ENCODE measurements around the gene SSH2. TPM values are rescaled to one million over a fixed set of nuclear protein-coding genes. Genes with fewer than 3 reads are reported as not detected.

Gene SSH2
- total RNA-seq, 1 donor from 2014 or later = 21.9 TPM

DNA sequence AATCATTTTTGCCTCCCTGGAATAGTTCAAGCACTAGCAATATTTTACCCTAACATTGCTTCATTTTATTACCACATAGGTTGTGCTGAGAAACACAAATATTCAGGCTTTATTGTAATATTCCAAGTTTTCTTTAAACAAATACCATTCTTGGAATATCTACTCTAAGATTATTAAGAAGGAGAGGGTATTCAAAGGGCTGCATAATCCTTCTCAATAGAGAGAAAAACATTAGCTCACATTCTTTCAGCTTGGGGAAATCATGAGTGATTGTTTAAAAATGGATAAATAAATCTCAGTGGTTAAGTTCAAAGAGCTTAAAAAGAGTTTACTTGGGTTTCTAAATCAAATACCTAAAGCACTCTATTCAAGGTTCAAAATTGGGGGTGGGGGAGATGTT is 195.4 kb downstream of the SSH2 start:
- Mint-ChIP-seq H3K27ac (ENCODE audit: unreplicated experiment) (no peak overlapping the region), H3K36me3 (ENCODE audit: unreplicated experiment) (peaks cover 3% of the 10 kb centered on the region), H3K4me3 (ENCODE audit: unreplicated experiment) (no peak overlapping the region), H3K9me3 (ENCODE audit: unreplicated experiment) (no peaks in the 10 kb centered on the region), H3K27me3 (ENCODE audit: unreplicated experiment) (no peaks in the 10 kb centered on the region), H3K4me1 (ENCODE audit: unreplicated experiment) (peaks cover 13% of the 10 kb centered on the region)
- no peak for DNase-seq (ENCODE audit: extremely low spot score, unreplicated experiment)
- no peak for TF ChIP-seq CTCF (IDR thresholded peaks at IDR 0.05)

- peaks cover 13% of the 10 kb centered on the region for H3K4me1 Mint-ChIP-seq (ENCODE audit: unreplicated experiment)
- no peak overlapping the region for H3K4me3 Mint-ChIP-seq (ENCODE audit: unreplicated experiment)
- no peak overlapping the region for H3K27ac Mint-ChIP-seq (ENCODE audit: unreplicated experiment)
- TF ChIP-seq CTCF (IDR thresholded peaks at IDR 0.05) = no peak
- H3K27me3 Mint-ChIP-seq (ENCODE audit: unreplicated experiment) = no peaks in the 10 kb centered on the region
- H3K9me3 Mint-ChIP-seq (ENCODE audit: unreplicated experiment) = peaks cover 5% of the 10 kb centered on the region
- peaks cover 18% of the 10 kb centered on the region for H3K36me3 Mint-ChIP-seq (ENCODE audit: unreplicated experiment)
- no peak for DNase-seq (ENCODE audit: extremely low spot score, unreplicated experiment)
These were observed 196.9 kb downstream of the SSH2 start for GRCh38 chr17:29733166-29733565.

DNA sequence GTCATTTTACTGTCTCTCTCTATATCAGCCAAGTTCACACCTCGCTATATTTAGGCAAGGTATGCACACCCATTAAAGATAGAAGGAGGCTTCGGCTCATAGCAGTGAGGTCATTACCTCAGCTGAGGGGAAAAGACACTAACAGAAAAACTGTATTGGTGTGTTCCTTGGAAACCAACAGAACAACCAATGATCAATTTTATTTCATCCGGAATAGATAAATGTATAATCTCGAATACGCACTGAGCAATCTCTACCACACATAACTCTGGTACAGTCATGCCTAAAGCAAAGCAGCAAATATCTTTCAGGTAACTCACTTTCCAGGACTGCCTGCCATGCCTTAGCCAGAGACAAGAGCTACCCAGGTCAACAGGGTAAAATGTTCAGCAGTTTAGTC is 197.4 kb downstream of the SSH2 start:
- H3K36me3 Mint-ChIP-seq (ENCODE audit: unreplicated experiment) = peaks cover 20% of the 10 kb centered on the region
- TF ChIP-seq CTCF (IDR thresholded peaks at IDR 0.05) = no peak
- no peak overlapping the region for H3K4me3 Mint-ChIP-seq (ENCODE audit: unreplicated experiment)
- H3K27ac Mint-ChIP-seq (ENCODE audit: unreplicated experiment) = no peak overlapping the region
- H3K9me3 Mint-ChIP-seq (ENCODE audit: unreplicated experiment) = peaks cover 7% of the 10 kb centered on the region
- no peaks in the 10 kb centered on the region for H3K27me3 Mint-ChIP-seq (ENCODE audit: unreplicated experiment)
- H3K4me1 Mint-ChIP-seq (ENCODE audit: unreplicated experiment) = peaks cover 15% of the 10 kb centered on the region
- DNase-seq (ENCODE audit: extremely low spot score, unreplicated experiment) = no peak

DNA sequence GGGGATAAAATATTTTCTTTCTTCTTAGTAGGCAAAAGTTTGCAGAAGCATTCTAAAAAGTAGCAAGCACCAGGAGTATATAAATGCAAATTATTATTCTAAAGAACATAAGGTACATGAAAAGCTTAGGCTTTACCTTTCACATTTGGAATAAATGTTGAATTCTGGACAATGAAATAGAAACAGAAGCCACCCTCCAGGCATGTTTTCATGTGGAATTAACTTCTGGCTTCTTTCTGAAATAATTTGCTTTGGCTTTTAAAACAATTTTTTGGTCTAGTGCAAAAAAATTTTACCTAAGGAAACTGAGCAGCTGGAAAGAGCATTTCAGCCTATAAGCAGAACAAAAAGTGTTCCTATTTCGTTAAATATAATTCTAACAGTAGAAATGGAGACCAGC is 197.8 kb downstream of the SSH2 start:
- no peak for DNase-seq (ENCODE audit: extremely low spot score, unreplicated experiment)
- TF ChIP-seq CTCF (IDR thresholded peaks at IDR 0.05) = no peak
- Mint-ChIP-seq H3K9me3 (ENCODE audit: unreplicated experiment) (peaks cover 7% of the 10 kb centered on the region), H3K4me1 (ENCODE audit: unreplicated experiment) (peaks cover 19% of the 10 kb centered on the region), H3K27me3 (ENCODE audit: unreplicated experiment) (no peaks in the 10 kb centered on the region), H3K36me3 (ENCODE audit: unreplicated experiment) (peaks cover 24% of the 10 kb centered on the region), H3K27ac (ENCODE audit: unreplicated experiment) (no peak overlapping the region), H3K4me3 (ENCODE audit: unreplicated experiment) (no peak overlapping the region)

GRCh38 chr17:29731589-29731929 is 198.5 kb downstream of the SSH2 start:
- no peak for DNase-seq (ENCODE audit: extremely low spot score, unreplicated experiment)
- Mint-ChIP-seq H3K9me3 (ENCODE audit: unreplicated experiment) (peaks cover 7% of the 10 kb centered on the region), H3K36me3 (ENCODE audit: unreplicated experiment) (peaks cover 24% of the 10 kb centered on the region)

More at GRCh38 chr17:29731589-29731929, 198.5 kb downstream of the SSH2 start:
- peaks cover 25% of the 10 kb centered on the region for H3K4me1 Mint-ChIP-seq (ENCODE audit: unreplicated experiment)
- no peak overlapping the region for H3K27ac Mint-ChIP-seq (ENCODE audit: unreplicated experiment)
- H3K4me3 Mint-ChIP-seq (ENCODE audit: unreplicated experiment) = no peak overlapping the region
- no peak for TF ChIP-seq CTCF (IDR thresholded peaks at IDR 0.05)
- no peaks in the 10 kb centered on the region for H3K27me3 Mint-ChIP-seq (ENCODE audit: unreplicated experiment)

All from osteocyte (in vitro differentiated cells).